Colonic mucosa (tissue), 4 donors: ENCODE results near the gene PARP1. TPM values are rescaled to one million over a fixed set of nuclear protein-coding genes. Genes with fewer than 3 reads are reported as not detected.

Experiments used
- DNase-seq: peaks from one replicate; pipeline ENCODE4 v3.0.0-alpha.2; 2020
- H3K27ac ChIP-seq: fragments of 200-600 bp; one replicate; pipeline ENCODE4 v1.8.0; 2021
- H3K27me3 ChIP-seq: fragments of 200-600 bp; one replicate; pipeline ENCODE4 v1.8.0; 2021
- H3K36me3 ChIP-seq: fragments of 200-600 bp; one replicate; pipeline ENCODE4 v1.8.0; 2021
- H3K4me1 ChIP-seq: fragments of 200-600 bp; one replicate; pipeline ENCODE4 v1.8.0; 2021; ENCODE audit warnings: mild to moderate bottlenecking
- H3K4me3 ChIP-seq: fragments of 200-600 bp; one replicate; pipeline ENCODE4 v1.8.0; 2021
- H3K9ac ChIP-seq, 2 donors: one replicate each; pipeline ENCODE4 v1.7.0; 2013; ENCODE audit warnings: control low read depth in 2 of 2, low read depth in 2 of 2, low read length in 2 of 2
- H3K9me3 ChIP-seq: fragments of 200-600 bp; one replicate; pipeline ENCODE4 v1.8.0; 2021
- intact Hi-C: fragments of 100-400 bp; cut with DNase I; formaldehyde crosslinking; loops from one replicate; pipeline ENCODE4 v1.14.1; 2022
- total RNA-seq, 2 donors: library from RNA; stranded (reverse); fragmentation: NEBNext Ultra II Directional in 1 of 2; extraction: Animal tissue kit (Norgen Biotek cat#: 25700) in 1 of 2; gene quantifications; one replicate each; pipeline ENCODE4 v1.2.1, GENCODE V29; 2021
- TF ChIP-seq, protein P1 (sequence below): fragments of 200-600 bp; IDR thresholded peaks from one replicate; pipeline ENCODE4 v1.8.0; 2022; ENCODE audit warnings: antibody characterized with exemption, mild to moderate bottlenecking
- donor health status: healthy.
- donor health status: DM: no; HTN: no; CAD: no.
- donor health status: DM: no; HTN: no; CAD: no.

Gene PARP1
- total RNA-seq, 2 donors from 2014 or later, result 56.7 to 96.3 TPM

DNA sequence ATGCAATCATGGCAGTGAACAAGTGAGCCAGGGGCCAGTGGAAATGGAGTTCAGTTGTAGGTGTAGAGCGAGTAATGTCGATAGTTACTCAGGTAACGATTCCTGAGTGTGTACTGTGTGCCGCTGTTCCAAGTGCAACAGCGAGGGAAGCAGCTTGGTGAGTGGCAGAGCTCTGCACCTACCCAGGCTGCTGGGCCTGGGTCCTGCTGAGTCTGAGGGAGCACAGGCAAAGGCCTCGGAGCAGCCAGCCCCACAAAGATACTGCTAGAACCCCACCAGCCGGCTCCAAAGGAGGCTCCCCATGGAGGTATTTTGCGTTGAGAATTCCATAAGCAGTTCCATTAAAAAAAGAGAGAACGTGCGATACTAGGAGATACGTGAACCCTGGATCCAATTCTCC is 23.2 kb downstream of the PARP1 start:
- Histone ChIP-seq H3K4me1 (peaks cover 3% of the 10 kb centered on the region), H3K4me3 (no peak overlapping the region), H3K36me3 (peaks cover 33% of the 10 kb centered on the region), H3K9ac (no peak overlapping the region), H3K27ac (no peak overlapping the region), H3K9me3 (no peaks in the 10 kb centered on the region), H3K27me3 (no peaks in the 10 kb centered on the region)
- TF ChIP-seq, protein P1, sequence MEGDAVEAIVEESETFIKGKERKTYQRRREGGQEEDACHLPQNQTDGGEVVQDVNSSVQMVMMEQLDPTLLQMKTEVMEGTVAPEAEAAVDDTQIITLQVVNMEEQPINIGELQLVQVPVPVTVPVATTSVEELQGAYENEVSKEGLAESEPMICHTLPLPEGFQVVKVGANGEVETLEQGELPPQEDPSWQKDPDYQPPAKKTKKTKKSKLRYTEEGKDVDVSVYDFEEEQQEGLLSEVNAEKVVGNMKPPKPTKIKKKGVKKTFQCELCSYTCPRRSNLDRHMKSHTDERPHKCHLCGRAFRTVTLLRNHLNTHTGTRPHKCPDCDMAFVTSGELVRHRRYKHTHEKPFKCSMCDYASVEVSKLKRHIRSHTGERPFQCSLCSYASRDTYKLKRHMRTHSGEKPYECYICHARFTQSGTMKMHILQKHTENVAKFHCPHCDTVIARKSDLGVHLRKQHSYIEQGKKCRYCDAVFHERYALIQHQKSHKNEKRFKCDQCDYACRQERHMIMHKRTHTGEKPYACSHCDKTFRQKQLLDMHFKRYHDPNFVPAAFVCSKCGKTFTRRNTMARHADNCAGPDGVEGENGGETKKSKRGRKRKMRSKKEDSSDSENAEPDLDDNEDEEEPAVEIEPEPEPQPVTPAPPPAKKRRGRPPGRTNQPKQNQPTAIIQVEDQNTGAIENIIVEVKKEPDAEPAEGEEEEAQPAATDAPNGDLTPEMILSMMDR, result no peak
- intact Hi-C loops, result no loop called here
- no peak for DNase-seq

DNA sequence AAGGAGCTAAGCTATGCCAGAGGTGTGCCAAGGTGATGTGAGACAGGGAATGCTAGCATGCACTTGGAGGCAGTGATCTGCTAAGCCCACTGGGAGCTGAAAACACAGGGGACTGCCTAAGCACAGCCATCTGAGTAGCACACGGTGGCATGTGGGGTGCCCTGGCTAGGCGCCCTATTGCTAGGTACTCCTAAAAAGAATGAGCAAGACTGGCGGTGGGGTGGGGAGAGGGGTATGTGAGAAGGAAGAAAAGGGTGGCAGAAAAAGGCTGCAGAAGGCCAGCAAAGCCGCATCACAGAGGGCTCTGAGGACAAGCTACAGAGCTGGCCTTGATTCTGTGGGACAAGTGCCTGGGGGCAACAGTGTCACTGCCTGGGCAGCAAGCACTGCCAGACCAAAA is 23.9 kb downstream of the PARP1 start:
- no peak overlapping the region for H3K4me3 ChIP-seq
- TF ChIP-seq, protein P1, result no peak
- no peak overlapping the region for H3K9ac ChIP-seq
- H3K36me3 ChIP-seq, result peaks cover 36% of the 10 kb centered on the region
- H3K9me3 ChIP-seq, result no peaks in the 10 kb centered on the region
- H3K4me1 ChIP-seq, result peaks cover 3% of the 10 kb centered on the region
- no peaks in the 10 kb centered on the region for H3K27me3 ChIP-seq
- no peak overlapping the region for H3K27ac ChIP-seq
- DNase-seq, result no peak
- intact Hi-C loops, result no loop called here

DNA sequence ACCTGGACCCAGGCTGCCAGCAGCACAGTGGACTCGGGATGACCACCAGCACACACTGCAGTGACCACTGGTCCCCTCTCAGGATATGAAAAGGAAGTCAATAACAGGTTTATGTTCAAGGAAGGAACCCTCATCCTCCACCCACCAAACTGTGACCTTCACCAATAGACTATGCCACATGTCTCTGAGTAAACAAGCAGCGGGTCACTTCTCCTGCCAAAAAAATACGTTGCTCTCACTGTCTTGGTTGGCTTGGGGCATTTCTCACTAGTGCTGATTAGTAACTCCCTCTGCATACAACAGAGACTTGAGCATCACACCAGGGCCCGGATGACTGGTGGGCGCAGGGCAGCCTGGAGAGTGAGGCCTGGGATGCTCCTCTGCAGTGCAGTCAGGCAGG is 25.9 kb downstream of the PARP1 start:
- Histone ChIP-seq H3K27me3 (no peaks in the 10 kb centered on the region), H3K9ac (no peak overlapping the region), H3K4me3 (no peak overlapping the region), H3K36me3 (peaks cover 46% of the 10 kb centered on the region), H3K27ac (no peak overlapping the region), H3K4me1 (peaks cover 3% of the 10 kb centered on the region), H3K9me3 (no peaks in the 10 kb centered on the region)
- TF ChIP-seq, protein P1, result no peak
- intact Hi-C loops, result no loop called here
- no peak for DNase-seq

DNA sequence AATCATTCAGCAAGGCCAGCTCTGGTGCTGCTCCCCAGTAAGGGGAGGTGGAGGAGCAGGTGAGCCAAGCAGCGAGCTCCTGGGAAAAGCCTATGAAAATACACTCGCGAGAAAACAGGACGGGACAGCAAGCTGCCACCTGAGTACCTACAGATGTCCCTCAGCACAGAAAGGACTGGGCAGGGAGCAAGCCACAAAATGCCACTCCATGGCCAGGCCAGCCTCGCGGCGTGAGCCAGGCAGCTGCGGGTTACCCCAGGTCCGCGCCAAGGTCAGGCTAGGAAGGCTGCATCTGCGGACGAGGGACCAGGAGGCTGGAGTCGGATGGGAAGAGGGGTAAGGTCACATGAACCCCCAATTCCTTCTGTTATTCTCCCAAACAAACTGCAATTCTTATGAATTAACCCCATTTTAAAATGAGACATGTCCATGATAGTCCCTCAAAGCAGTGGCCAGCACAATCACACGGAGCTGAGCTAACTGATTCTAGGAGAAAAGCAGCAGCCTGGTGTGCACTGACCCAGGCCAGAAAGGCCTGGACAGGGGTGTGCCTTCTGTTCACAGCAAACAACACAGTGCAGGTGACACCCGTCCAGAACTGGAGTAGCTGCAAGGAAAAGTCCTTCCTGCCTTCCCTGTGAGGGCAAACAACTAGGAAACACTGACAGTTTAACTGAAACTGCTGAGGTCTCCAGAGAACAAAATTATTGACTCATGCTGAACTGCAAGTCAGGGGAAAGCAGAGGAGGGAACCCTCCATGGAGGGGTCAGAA is 26.5 kb downstream of the PARP1 start:
- no peaks in the 10 kb centered on the region for H3K9me3 ChIP-seq
- no peaks in the 10 kb centered on the region for H3K27me3 ChIP-seq
- no peak overlapping the region for H3K4me3 ChIP-seq
- H3K27ac ChIP-seq, result no peak overlapping the region
- H3K36me3 ChIP-seq, result peaks cover 44% of the 10 kb centered on the region
- intact Hi-C loops, result no loop called here
- TF ChIP-seq, protein P1, result no peak
- DNase-seq, result no peak
- no peak overlapping the region for H3K9ac ChIP-seq
- peaks cover 3% of the 10 kb centered on the region for H3K4me1 ChIP-seq

DNA sequence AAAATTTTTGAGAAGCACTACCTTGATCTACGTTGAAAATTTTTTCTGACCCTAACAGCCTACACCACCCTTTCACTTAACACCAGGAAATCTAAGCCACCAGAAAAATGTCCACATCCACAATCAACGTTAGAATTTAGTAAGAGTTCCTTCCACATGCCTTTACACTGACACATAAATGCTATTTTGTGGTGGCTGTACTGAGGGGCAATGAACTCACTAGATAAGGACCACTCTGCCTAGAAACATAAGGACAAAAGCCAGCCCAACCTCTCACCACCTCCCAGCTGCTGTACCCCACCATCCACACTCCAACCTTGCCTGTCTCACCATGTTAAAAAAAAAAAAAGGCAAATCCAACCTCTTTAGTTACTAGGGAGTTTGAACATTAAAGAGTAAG is 29.8 kb downstream of the PARP1 start:
- Histone ChIP-seq H3K9me3 (no peaks in the 10 kb centered on the region), H3K4me1 (peaks cover 3% of the 10 kb centered on the region), H3K36me3 (peaks cover 34% of the 10 kb centered on the region), H3K4me3 (no peak overlapping the region), H3K27ac (no peak overlapping the region), H3K9ac (no peak overlapping the region), H3K27me3 (no peaks in the 10 kb centered on the region)
- DNase-seq, result no peak
- TF ChIP-seq, protein P1, result no peak
- intact Hi-C loops, result no loop called here
